Psoas muscle (tissue), 8 donors: ENCODE measurements around the gene C2CD4C. TPM values are rescaled to one million over a fixed set of nuclear protein-coding genes. Genes with fewer than 3 reads are reported as not detected.
"Not testable (repeated sequence)": the region's sequence is repeated elsewhere in the genome, so short reads cannot be mapped to it uniquely, and the experiment has no call there.

ENCODE experiments used
- ATAC-seq, 4 donors: fragments of 200-7000 bp; cut with Tn5 transposase; one replicate each; pipeline ENCODE4 v1.9.1; 2020; ENCODE audit warnings: moderate library complexity in 3 of 4, mild to moderate bottlenecking in 2 of 4
- DNase-seq, 2 donors: peaks; one replicate each; pipeline ENCODE4 v3.0.0-alpha.2; 2020
- H3K27ac ChIP-seq: fragments of 200-600 bp; one replicate; pipeline ENCODE4 v1.8.0; 2022
- H3K27me3 ChIP-seq, 3 donors: fragments of 200-600 bp in 1 of 3; one replicate each; pipeline versions ENCODE4 v1.6.1 to v1.8.0; 2013 to 2022; ENCODE audit warnings: low read length in 2 of 3, mild to moderate bottlenecking in 2 of 3, moderate library complexity in 1 of 3; ENCODE audit not compliant: insufficient read depth in 3 of 3
- H3K36me3 ChIP-seq, 2 donors: fragments of 200-600 bp in 1 of 2; one replicate each; pipeline versions ENCODE4 v1.6.1 to v1.8.0; 2013 to 2022; ENCODE audit warnings: low read depth in 1 of 2, mild to moderate bottlenecking in 1 of 2, moderate library complexity in 1 of 2; ENCODE audit not compliant: insufficient read depth in 1 of 2
- H3K4me1 ChIP-seq: fragments of 200-600 bp; one replicate; pipeline ENCODE4 v1.8.0; 2022
- H3K4me3 ChIP-seq: fragments of 200-600 bp; one replicate; pipeline ENCODE4 v1.8.0; 2022; ENCODE audit warnings: mild to moderate bottlenecking
- H3K9me3 ChIP-seq: fragments of 200-600 bp; one replicate; pipeline ENCODE4 v1.8.0; 2022
- WGBS, 3 donors: extraction: QIAGEN DNeasy Blood & Tissue Kit; methylation state at CpG; one replicate each; pipeline versions ENCODE4 v1.1.6 to v1.1.7; 2013; 5-methylcytosine and 5-hydroxymethylcytosine counted together
- intact Hi-C, 2 donors: fragments of 100-400 bp; cut with DNase I; formaldehyde crosslinking; loops; one replicate each; pipeline versions ENCODE4 v1.11.0 to v1.14.2; 2022
- polyA plus RNA-seq, 3 donors: library from polyadenylated mRNA; stranded (reverse); fragments of 200-250 nt; gene quantifications; one replicate each; pipeline ENCODE4 v1.2.3, GENCODE V29; 2013
- total RNA-seq, 4 donors: library from RNA; stranded (reverse); fragmentation: NEBNext Ultra II Directional in 2 of 4; extraction: Animal tissue kit (Norgen Biotek cat#: 25700) in 2 of 4; gene quantifications; one replicate each; pipeline versions ENCODE4 v1.2.1 to v1.2.4, GENCODE V29; 2021 to 2023
- TF ChIP-seq, protein P1 (sequence below): fragments of 200-600 bp; IDR thresholded peaks from one replicate; pipeline ENCODE4 v1.8.0; 2022; ENCODE audit warnings: antibody characterized with exemption
- donor health status: healthy with polysubstance abuse.
- donor health status: DM: no; HTN: no; CAD: no; lungs with moderate emphysema.
- donor health status: Bipolar disorder and iron deficiency.
- donor health status: healthy.
- donor health status: DM: yes; HTN: yes; CAD: no.
- donor health status: DM: no; HTN: no; CAD: no.
- donor health status: DM: no; HTN: no; CAD: no.
- donor health status: DM: yes; HTN: yes; CAD: no.

The C2CD4C gene
- total and polyA plus RNA-seq, 7 donors: 0.47 to 1.3 (median 0.97) TPM

DNA sequence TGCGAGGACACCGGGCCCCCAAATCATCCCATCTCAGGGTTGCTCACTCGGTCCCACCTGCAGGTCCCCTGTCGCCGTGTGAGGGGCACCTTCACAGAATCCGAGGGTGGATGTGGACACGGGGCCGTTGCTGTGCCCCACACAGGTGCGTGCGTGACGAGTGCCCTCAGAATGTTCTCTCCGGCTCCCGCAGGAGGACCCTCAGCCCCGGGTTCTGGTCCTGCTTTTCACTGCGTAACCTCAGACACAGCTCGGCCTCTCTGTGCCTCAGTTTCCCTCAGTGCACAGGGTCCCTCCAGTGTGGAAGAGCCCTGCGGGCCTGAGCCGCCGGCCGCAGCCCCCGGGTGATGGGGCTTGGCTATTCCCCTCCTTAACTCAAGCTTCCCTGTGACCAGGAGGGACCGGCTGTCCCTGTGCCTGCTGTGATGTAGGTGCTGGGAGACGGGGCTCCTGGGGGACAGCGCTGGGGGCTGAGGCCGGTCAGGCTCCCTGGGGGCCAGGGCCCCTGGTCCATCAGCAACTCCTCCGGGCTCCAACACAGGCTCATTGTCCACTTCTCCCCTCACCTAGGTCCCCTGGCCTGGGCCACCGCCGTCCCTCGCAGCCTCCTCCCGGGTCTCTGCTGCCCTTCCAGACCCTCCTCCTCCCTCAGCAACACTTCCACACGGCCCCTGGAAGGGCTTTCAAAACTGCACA, 47.1 kb upstream of the C2CD4C start:
- Histone ChIP-seq H3K9me3 (no peaks in the 10 kb centered on the region), H3K4me3 (no peak overlapping the region), H3K4me1 (no peaks in the 10 kb centered on the region), H3K27ac (no peak overlapping the region), H3K36me3 (no peaks in the 10 kb centered on the region), H3K27me3 (peaks cover 0 to 5% (median 0%) of the 10 kb centered on the region in 3 donors)
- TF ChIP-seq, protein P1, sequence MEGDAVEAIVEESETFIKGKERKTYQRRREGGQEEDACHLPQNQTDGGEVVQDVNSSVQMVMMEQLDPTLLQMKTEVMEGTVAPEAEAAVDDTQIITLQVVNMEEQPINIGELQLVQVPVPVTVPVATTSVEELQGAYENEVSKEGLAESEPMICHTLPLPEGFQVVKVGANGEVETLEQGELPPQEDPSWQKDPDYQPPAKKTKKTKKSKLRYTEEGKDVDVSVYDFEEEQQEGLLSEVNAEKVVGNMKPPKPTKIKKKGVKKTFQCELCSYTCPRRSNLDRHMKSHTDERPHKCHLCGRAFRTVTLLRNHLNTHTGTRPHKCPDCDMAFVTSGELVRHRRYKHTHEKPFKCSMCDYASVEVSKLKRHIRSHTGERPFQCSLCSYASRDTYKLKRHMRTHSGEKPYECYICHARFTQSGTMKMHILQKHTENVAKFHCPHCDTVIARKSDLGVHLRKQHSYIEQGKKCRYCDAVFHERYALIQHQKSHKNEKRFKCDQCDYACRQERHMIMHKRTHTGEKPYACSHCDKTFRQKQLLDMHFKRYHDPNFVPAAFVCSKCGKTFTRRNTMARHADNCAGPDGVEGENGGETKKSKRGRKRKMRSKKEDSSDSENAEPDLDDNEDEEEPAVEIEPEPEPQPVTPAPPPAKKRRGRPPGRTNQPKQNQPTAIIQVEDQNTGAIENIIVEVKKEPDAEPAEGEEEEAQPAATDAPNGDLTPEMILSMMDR: no peak
- intact Hi-C loops: no loop called here
- no peak for DNase-seq
- 87 to 90% (median 89%) methylated on average over 28 to 31 of the region's 31 CpGs for WGBS, 3 donors
- ATAC-seq: no peak

DNA sequence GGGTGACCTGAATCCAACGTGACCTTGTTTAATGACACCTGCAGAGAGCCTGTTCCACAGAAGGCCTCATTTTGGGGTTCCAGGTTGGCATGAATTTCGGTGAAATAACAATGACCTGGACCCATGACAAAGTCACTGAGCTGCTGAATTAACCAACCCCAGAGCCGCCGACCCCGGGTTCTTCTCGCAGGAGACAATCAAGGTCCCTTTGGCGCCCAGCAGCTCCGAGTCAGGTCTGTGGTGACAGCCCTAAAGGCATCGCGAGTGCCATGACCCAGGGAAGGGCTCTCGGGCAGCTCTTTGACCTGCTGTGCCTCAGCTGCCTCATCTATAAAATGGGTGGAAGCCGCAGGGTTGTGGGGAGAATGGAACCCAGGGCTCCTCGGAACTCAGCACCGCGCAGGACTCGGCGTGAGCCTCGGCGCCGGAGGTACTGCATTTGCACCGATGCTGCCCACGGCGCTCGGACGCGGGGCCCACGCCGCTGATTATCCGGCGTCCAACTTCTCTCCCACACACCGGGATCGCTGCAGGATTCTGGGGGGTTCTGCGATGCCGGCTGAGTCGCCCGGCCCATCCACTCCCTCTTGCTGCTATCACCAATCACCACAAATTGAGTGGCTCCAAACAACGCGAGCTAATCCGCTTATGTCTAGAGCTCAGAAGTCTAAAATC, 46.2 kb upstream of the C2CD4C start:
- Histone ChIP-seq H3K9me3 (no peaks in the 10 kb centered on the region), H3K36me3 (no peaks in the 10 kb centered on the region), H3K4me3 (no peak overlapping the region), H3K27me3 (peaks cover 0 to 3% (median 0%) of the 10 kb centered on the region in 3 donors), H3K4me1 (no peaks in the 10 kb centered on the region), H3K27ac (no peak overlapping the region)
- WGBS, 3 donors: 94 to 96% (median 94%) methylated on average over 39 of the region's 39 CpGs
- DNase-seq (no peak), ATAC-seq (no peak)
- intact Hi-C loops: no loop called here
- TF ChIP-seq, protein P1: no peak

DNA sequence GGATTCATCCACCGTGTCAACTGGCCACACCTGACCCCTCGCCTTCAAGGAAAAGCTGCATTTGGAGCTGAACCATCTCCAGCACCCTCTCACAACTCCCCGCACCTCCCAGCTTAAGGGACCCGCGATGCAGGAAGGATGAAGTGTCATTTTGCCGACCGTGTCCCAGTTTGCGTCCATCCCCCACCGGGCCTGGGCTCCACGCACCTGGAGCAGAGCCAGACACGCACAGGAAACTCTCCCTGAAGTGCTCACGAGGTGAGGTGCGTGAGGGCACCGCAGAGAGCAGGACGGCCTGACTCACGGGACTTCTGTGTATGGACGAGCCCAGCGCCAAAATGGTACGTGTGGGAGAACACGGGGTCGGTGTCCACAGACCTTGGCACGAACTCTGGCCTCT, 44.7 kb upstream of the C2CD4C start:
- H3K4me3 ChIP-seq: no peak overlapping the region
- DNase-seq (no peak), ATAC-seq (no peak)
- intact Hi-C loops: no loop called here
- no peaks in the 10 kb centered on the region for H3K4me1 ChIP-seq
- H3K27me3 ChIP-seq: no peaks in the 10 kb centered on the region
- H3K27ac ChIP-seq: no peak overlapping the region
- no peaks in the 10 kb centered on the region for H3K9me3 ChIP-seq
- H3K36me3 ChIP-seq: no peaks in the 10 kb centered on the region
- TF ChIP-seq, protein P1: no peak
- WGBS, 3 donors: 88 to 93% (median 90%) methylated on average over 22 of the region's 22 CpGs

DNA sequence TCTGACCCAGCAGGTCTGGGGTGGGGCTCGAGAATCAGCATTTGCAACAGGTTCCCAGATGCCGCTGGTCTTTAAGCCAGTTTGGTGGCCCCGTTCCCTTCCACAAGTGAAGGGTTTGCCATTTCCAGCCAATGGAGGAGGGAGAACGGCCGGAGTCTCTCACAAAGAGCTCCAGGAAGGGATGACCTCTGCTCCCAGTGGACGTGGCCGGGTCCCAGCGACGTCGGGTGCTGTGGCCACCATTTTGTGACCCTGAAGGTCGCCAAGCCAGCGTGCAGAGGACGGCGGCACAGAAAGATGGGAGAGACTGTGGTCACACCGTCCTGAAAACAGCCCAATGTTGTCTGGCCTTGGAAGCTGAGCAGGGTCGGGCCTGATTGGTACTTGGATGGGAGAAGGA, 43.9 kb upstream of the C2CD4C start:
- intact Hi-C loops: no loop called here
- H3K4me1 ChIP-seq: no peaks in the 10 kb centered on the region
- DNase-seq (no peak), ATAC-seq (no peak)
- H3K27me3 ChIP-seq: peaks cover 0 to 4% (median 0%) of the 10 kb centered on the region in 3 donors
- no peaks in the 10 kb centered on the region for H3K36me3 ChIP-seq
- TF ChIP-seq, protein P1: no peak
- WGBS, 3 donors: 89 to 93% (median 90%) methylated on average over 16 of the region's 16 CpGs
- H3K4me3 ChIP-seq: no peak overlapping the region
- no peak overlapping the region for H3K27ac ChIP-seq
- no peaks in the 10 kb centered on the region for H3K9me3 ChIP-seq

DNA sequence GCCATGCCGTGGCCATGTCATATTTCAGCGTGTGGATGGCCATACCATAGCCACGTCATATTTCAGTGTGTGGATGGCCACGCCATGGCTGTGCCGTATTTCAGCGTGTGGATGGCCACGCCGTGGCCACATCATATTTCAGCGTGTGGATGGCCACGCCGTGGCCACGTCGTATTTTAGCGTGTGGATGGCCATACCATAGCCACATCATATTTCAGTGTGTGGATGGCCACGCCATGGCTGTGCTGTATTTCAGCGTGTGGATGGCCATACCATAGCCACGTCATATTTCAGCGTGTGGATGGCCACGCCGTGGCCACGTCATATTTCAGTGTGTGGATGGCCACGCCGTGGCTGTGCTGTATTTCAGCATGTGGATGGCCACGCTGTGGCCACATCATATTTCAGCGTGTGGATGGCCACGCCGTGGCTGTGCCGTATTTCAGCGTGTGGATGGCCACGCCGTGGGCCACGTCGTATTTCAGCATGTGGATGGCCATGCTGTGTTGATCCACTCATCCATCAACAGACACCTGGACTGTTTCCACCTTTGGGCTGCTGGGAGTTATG, 42.0 kb upstream of the C2CD4C start:
- H3K4me3 ChIP-seq, H3K9me3 ChIP-seq, ATAC-seq, intact Hi-C loops, DNase-seq, H3K4me1 ChIP-seq, H3K27ac ChIP-seq, H3K36me3 ChIP-seq, H3K27me3 ChIP-seq: not testable (repeated sequence)
- WGBS, 3 donors: 94 to 98% (median 98%) methylated on average over 33 of the region's 33 CpGs
